NCI-H2227 (cell line): ENCODE data around the gene PSMB8.
"Not testable (repeated sequence)": the region's sequence is repeated elsewhere in the genome, so short reads cannot be mapped to it uniquely, and the experiment has no call there.

Source experiments
- DNase-seq: peaks from one replicate; lab custom pipeline; 2025; ENCODE audit not compliant: unreplicated experiment; lab: John Stamatoyannopoulos, UW

The PSMB8 gene

DNA sequence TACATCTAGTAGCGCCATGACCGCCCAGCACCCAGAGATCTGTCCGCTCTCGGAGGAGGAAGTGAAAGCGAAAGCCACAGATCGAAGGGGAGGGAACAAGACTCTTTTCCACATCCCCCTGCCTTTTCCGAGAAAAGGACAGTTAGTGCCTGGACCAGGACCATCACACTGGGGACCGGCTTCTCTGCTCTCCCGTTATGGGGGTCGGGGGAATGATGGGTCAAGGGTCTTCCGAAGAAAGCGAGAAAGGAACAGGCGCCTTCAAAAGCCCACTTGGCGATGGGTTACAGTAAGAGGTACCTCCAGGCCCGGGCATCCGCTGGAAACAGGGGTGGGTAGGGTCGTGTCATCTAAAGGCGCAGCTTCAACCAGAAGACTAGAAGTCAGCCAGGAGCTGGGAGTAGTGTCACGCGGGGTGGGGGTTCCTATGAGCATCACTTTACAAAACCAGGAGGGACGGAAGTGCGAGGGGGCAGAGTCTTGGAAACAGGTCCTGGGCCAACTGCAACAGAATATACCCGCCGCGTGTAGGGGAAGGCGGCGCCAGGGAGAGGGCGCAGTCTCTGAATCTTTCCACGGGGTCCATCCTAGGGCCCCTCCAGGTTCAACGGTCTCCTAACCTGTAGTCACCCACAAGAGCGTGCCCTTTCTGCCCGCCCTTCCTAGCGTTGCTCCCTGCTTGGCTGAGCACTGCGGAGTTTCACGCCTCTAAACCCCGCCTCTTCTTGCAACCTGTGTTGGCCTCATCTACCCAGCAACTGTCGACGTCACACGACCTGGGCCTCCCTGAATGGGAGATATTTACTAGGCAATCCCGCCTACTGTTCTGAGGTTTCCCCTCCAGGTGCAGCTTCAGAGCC, at the start of gene PSMB8:
TSS of gene PSMB8 (minus strand) at position 69 of the 860 bp plus-strand sequence. CDS start at position 18, 51 bp downstream.
- peak; percentile 94 for DNase-seq

- no peak for DNase-seq
Measured at GRCh38 chr6:32890831-32891230, 47.0 kb upstream of the PSMB8 start.

DNA sequence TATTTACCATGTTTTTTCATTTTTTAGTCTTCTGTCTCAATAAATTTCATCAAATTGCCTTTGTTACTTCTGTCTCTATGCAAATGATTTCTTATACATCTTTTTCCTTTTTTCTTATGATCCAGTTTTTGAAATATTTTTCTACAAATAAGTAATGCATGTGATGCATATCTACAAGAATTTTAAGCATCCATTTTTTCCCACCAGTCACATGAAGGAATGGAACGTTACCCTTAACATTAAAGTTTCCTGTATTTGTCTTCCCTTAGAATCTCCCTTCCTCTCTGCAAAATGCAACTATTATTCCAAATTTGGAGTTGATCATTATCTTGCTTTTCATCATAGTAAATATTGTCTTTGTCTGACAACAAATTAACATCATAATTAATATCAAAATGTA, 45.7 kb upstream of the PSMB8 start:
- DNase-seq, result no peak

DNA sequence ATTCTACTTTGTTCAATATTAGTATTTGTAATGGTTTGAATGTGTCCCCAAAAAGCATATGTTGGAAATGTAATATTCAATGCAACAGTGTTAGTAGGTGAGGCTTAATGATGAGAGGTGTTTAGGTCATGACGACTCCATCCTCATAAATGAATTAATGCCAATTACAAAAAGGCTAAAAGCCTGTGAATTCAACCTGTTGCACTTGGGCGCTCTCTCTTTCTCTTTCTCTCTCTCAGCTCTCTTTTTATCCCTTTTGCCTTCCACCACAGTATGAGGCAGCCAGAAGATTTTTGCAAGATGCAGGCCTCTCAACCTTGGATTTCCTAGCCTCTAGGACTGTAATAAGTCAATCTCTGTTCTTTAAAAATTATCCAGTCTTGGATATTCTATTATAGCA, 44.7 kb upstream of the PSMB8 start:
- no peak for DNase-seq

DNA sequence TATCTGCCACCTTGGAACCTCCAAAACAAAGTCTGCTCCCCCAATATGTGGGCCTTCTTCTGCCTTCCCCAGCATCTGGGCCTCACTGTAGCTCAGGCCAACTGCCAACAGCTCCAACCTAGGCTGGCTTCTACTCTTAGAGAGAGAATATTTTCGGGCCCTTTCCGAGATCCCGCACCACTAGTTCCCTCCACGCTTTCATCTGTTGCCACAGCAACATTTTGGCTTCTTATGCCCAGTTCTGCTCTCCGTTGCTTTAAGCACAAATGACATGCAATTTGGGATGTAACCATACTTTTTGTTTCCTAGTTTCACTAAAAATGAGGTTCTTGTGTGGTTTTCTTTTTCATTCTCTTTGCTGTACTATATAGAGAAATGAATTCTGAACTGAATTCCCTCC, 43.8 kb upstream of the PSMB8 start:
- DNase-seq, result no peak

DNA sequence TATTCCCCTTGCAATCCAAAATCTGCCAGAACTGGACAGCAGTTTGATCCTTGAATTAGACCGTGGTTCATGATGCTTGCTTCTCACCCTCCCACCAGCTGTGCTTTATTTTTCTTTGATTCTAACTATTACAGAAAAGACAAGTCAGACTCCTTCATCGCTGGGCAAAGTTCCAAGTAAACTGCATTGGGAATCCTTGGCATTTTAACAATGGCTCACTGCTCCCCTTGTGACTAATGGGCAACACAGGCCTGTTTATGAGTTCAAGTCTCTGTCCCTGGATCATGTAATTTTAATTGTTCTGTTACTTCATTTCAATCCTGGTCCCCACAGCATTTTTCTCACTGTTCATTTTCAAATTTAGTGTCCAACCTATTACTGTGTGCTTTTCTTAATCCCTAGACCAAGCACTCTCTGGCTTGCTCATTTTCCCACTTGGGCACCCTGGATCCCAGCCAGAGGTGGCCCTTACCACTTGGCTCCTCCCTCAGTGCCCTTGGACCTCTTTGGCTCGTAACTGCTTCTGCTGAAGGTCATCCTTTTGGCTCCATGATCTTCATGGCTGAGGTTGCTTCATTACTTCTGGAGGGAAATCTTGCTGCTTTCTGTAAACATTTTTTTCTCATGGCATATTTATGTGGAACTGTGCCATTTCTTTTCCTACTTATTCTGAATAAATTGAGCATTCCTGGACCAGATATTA, 43.0 kb upstream of the PSMB8 start:
- peak; percentile 8 for DNase-seq

DNA sequence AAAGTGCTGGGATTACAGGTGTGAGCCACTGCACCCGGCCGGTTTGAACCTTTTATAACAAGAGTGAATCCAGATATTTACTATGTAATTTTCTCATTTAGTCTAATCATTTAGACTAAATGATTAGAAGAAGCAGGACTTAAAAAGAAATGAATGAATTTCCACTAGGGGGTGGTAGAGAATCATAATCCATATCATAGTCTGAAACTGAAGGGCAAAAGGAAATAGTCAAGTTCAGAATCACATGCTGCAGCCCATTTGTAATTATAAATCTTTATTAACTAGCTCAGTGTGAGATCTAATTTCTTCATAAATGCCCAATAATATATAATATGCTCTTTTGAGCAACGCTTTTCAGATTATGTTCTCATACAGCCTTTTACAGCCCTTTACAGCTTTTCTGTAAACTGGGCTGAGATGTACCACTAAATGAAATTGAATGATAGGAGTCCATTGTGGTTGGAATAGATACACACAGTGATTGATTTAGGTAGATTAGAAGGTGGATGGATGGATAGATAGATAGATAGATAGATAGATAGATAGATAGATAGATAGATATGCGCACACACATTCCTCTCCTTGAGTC, 41.9 kb upstream of the PSMB8 start:
- DNase-seq, result peak; percentile 66

DNA sequence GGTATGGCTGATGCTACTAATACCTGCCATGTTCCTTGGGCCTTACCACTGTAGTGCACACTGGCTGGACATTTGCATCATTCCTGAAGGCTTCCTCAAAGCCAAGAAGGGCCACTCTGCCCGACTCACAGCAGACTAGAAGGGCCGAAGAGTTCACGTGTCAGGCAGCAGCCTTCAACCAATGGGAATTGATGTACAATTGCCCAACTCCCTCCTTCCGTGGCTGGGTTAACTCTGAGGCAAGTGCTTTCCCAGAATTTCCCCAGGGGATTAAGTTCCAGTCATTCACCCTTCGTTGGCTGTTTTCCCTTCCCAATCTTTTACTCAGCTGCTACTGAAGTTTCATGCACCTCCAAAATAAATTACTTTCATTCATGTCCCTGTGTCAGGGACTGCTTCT, 39.9 kb upstream of the PSMB8 start:
- DNase-seq, result peak; percentile 13

DNA sequence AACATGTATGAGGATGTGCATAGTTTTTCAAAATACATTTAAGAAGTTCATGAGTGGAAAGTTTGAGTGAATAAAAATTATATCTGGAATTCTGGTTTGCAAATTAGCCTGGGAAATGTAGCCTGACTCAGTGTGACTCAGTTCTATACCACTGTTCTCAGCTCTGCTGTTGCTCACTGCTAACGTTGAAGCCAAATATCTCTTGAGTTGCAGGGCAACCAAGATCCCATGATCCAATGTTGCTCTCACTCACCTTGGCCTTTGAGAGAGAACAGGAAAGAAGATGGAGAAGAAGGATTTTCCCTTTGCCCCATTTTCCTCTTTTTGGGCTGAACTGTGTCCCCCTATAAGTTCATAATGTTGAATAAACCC, 39.0 kb upstream of the PSMB8 start:
- DNase-seq, result no peak

DNA sequence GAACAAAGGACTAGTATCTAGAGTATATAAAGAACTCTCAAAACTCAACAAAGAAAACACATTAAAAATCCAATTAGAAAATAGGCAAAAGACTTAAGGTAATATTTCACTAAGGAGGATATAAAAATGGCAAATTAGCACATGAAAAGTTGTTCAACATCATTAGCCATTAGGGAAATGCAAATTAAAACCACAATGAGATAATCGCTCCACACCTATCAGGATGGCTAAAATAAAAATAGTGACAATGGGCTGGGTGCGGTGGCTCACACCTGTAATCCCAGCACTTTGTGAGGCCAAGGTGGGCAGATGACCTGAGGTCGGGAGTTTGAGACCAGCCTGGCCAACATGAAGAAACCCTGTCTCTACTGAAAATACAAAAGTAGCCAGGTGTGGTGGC, 37.1 kb upstream of the PSMB8 start:
- not testable (repeated sequence) for DNase-seq

- DNase-seq, result no peak
Measured at GRCh38 chr6:32879691-32880090, 35.8 kb upstream of the PSMB8 start.

GRCh38 chr6:32876603-32877002, 32.8 kb upstream of the PSMB8 start:
- DNase-seq, result no peak

GRCh38 chr6:32873947-32874346, 30.1 kb upstream of the PSMB8 start:
- DNase-seq, result not testable (repeated sequence)

GRCh38 chr6:32868257-32868788, 24.5 kb upstream of the PSMB8 start:
- DNase-seq, result peak; percentile 87

- no peak for DNase-seq
Measured at GRCh38 chr6:32867554-32868256, 23.9 kb upstream of the PSMB8 start.

DNA sequence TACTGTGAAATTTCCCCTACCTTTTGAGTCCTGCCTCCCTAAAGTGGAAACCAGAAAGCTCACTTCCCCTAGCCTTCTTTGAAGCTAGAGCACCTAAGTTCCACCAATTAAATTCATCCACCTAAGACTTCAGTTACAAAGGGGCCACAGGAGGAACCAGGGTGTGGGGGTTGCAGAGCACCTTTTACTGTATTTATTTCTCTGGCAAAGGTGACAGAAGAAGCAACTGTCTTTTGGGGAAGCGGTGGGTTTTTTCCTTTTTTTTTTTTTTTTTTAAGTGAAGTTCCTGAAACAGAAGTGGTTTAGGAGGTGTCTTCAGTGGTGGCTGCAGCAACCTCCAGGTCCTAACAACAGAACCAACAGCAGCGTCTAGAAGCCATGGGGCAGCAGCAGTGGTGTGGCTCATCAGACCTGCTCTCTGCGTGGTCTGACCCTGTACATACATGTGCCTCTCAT, 23.2 kb upstream of the PSMB8 start:
- no peak for DNase-seq

- no peak for DNase-seq
Measured at GRCh38 chr6:32865724-32866443, 22.0 kb upstream of the PSMB8 start.

- DNase-seq, result no peak
Measured at GRCh38 chr6:32862725-32863124, 18.9 kb upstream of the PSMB8 start.

DNA sequence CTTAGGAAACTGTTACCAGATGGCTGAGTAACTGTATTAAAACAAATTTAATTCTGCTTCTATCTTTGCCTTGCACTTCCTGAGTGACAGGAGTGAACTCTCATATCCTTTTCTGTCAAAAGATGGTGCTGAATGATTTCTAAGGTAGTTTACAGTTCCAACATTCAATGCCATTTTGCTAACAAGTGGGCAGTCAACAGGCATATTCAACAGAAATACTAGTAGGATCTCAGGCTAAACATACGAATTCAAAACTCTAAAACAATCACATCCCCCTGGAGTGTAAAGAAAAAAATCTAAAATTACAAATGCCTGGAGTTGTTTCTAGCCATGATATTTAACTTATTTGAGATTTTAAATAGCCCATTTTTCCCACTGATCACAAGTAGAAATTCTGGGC, 16.8 kb upstream of the PSMB8 start:
- no peak for DNase-seq

GRCh38 chr6:32858194-32858593, 14.3 kb upstream of the PSMB8 start:
- DNase-seq, result no peak
